ENCODE results near the gene SLC25A45. TPM values are rescaled to one million over a fixed set of nuclear protein-coding genes. Genes with fewer than 3 reads are reported as not detected.

Gene SLC25A45
- total and polyA plus RNA-seq, 11 donors: 3.8 to 11.6 (median 6.6) TPM

DNA sequence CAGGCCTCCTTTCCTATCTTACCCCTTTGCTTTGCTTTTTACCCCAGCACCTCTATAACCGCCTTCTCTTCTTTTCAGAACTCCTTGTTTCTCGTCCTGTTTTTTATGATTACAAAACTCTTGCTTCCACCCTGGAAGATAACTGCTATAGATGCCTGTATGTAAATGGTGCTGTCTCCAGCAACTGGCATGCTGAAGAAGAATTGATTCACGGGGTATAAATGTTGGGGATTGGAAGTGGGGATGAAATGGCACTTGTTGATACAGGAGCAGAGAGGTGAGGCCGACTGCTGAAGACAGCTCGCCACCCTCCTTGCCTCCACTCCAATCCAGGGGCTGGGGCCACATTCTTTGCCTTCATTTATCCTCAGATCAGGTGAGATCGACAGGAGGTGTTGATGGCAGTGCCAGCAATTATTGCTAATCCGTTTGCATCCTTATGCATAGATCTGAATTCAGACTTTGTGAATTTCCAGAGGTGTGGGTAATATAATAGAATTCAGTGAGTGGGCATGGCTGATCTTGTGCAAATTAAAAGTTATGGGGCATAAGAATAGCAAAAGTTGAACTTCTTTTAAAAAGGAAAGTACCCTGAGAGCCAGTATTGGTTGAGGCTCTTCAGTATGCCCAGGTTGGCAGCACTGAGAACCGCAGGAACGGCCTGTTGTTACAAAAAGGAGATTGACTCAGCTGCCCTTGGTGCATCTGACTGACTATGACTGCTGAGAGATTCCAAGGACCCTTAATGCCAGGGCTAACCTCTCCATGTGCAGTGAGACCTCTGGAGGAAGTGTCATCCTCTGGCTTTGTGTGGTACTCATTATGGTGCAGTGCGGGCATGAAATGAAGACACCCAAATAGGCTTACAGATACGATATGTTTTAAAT lies 45.5 kb upstream of the SLC25A45 start:
- peak; percentile 4 to 29 (median 14) for ATAC-seq
- DNase-seq: peak in 2 of 5 donors; percentile 31 to 35
- TF ChIP-seq POLR2A (IDR thresholded peaks at IDR 0.05): peak; percentile 0 to 57
- TF ChIP-seq, protein P1, sequence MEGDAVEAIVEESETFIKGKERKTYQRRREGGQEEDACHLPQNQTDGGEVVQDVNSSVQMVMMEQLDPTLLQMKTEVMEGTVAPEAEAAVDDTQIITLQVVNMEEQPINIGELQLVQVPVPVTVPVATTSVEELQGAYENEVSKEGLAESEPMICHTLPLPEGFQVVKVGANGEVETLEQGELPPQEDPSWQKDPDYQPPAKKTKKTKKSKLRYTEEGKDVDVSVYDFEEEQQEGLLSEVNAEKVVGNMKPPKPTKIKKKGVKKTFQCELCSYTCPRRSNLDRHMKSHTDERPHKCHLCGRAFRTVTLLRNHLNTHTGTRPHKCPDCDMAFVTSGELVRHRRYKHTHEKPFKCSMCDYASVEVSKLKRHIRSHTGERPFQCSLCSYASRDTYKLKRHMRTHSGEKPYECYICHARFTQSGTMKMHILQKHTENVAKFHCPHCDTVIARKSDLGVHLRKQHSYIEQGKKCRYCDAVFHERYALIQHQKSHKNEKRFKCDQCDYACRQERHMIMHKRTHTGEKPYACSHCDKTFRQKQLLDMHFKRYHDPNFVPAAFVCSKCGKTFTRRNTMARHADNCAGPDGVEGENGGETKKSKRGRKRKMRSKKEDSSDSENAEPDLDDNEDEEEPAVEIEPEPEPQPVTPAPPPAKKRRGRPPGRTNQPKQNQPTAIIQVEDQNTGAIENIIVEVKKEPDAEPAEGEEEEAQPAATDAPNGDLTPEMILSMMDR (IDR thresholded peaks at IDR 0.05): no peak
- 5 to 15% (median 7%) methylated on average over 11 of the region's 11 CpGs for WGBS, 4 donors
- Histone ChIP-seq H3K27ac (peak overlapping the region; percentile 12 to 100 (median 100)), H3K36me3 (peaks cover 8 to 90% (median 61%) of the 10 kb centered on the region in 9 donors), H3K27me3 (no peaks in the 10 kb centered on the region), H3K4me3 (peak overlapping the region; percentile 75 to 96 (median 91)), H3K4me1 (peaks cover 0 to 66% (median 56%) of the 10 kb centered on the region in 12 donors), H3K9me3 (no peaks in the 10 kb centered on the region)
- intact Hi-C loops (cut with DNase I): no loop called here

DNA sequence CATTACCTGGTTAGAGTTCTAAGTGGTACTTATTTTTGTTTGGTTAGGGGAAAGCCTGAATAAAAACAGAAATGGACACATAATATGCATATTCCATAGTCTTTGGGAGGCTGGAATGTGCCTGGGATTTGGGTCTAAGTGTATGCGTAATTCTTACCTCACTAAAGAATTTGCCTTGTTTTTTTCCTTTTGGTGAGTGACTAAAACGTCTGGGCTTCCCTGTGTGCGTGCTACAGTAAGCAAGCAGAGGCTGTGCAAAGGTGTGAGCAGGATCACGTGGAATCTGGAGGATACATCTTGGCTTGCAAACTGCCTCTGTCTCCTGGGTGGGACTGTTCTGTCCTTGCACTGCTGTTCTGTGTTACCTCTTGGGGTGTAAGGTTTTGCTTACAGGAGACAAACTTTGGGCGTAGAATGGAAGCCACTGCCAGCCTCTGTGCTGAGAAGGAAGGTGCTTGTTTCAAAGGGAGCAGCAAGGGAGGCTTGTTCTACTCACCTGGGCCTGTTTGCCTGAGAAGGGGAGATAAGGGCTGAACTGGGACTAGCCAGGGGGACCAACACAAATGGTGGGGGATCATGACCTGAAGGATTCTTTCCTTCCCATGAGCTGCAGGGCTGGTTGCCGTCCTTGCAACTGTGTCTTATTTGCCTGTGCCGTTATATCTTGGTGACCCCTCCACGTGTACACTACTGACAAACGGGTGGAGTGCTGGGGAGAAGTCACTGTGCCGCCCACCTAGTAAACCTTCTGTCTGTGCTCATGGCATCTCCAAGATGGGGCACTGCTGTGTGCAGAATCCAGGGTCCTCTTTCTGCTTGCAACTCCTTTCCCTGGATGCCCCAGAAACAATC lies 44.6 kb upstream of the SLC25A45 start:
- intact Hi-C loops (cut with DNase I): no loop called here
- TF ChIP-seq, protein P1 (IDR thresholded peaks at IDR 0.05): no peak
- peak; percentile 35 to 40 for TF ChIP-seq POLR2A (IDR thresholded peaks at IDR 0.05)
- Histone ChIP-seq H3K27ac (peak overlapping the region; percentile 5 to 100 (median 100)), H3K36me3 (peaks cover 9 to 83% (median 53%) of the 10 kb centered on the region in 9 donors), H3K27me3 (no peaks in the 10 kb centered on the region), H3K9me3 (no peaks in the 10 kb centered on the region), H3K4me3 (peak overlapping the region; percentile 75 to 96 (median 91)), H3K4me1 (peaks cover 0 to 57% (median 48%) of the 10 kb centered on the region in 12 donors)
- ATAC-seq: peak in 3 of 4 donors; percentile 0 to 2 (median 1)
- WGBS, 4 donors: 2 to 12% (median 3%) methylated on average over 7 to 10 of the region's 10 CpGs
- DNase-seq: peak in 2 of 5 donors; percentile 32 to 39

DNA sequence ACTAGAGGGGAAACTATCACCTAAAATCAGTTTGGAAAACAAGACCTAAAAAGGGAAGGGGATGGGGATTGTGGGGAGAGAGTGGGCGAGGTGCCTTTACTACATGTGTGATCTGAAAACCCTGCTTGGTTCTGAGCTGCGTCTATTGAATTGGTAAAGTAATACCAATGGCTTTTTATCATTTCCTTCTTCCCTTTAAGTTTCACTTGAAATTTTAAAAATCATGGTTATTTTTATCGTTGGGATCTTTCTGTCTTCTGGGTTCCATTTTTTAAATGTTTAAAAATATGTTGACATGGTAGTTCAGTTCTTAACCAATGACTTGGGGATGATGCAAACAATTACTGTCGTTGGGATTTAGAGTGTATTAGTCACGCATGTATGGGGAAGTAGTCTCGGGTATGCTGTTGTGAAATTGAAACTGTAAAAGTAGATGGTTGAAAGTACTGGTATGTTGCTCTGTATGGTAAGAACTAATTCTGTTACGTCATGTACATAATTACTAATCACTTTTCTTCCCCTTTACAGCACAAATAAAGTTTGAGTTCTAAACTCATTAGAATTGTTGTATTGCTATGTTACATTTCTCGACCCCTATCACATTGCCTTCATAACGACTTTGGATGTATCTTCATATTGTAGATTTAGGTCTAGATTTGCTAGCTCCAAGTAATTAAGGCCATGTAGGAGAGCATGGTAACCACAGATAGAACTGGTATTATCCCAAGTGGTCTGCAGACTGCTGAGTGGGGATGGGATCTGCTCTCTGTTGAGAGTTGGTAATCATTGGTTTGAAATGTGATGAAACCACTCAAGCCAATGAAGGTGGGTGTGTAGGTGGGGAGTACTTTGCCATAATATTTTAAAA lies 43.8 kb upstream of the SLC25A45 start:
- intact Hi-C loops (cut with DNase I): no loop called here
- Histone ChIP-seq H3K4me3 (peak overlapping the region; percentile 75 to 96 (median 91)), H3K9me3 (no peaks in the 10 kb centered on the region), H3K27ac (peak overlapping the region; percentile 98 to 100 (median 100)), H3K36me3 (peaks cover 9 to 74% (median 44%) of the 10 kb centered on the region in 9 donors), H3K27me3 (no peaks in the 10 kb centered on the region), H3K4me1 (peaks cover 0 to 54% (median 44%) of the 10 kb centered on the region in 12 donors)
- DNase-seq (peak in 1 of 5 donors; percentile 12), ATAC-seq (no peak)
- no peak for TF ChIP-seq POLR2A (IDR thresholded peaks at IDR 0.05)
- TF ChIP-seq, protein P1 (IDR thresholded peaks at IDR 0.05): no peak
- WGBS, 4 donors: 0 to 1% (median 1%) methylated on average over 9 of the region's 9 CpGs

Measured in heart left ventricle (tissue), 16 donors.